BLaER1 treated with 17β-estradiol and CSF1 and Interleukin-3, amounts not matched to agents 10 nM and 100 nM (cell line): ENCODE measurements around the gene SPG7.

Source experiments
- H3K27ac ChIP-seq, 11 experiments: shearing (Covaris generic); formaldehyde crosslinking; 2 replicates each; pipeline ENCODE4 v1.8.1; 2022
- H3K27me3 ChIP-seq, 11 experiments: shearing (Covaris generic); formaldehyde crosslinking; 2 replicates each; pipeline ENCODE4 v1.8.1; 2022
- H3K36me3 ChIP-seq, 11 experiments: shearing (Covaris generic); formaldehyde crosslinking; 2 replicates each; pipeline ENCODE4 v1.8.1; 2022
- H3K4me1 ChIP-seq, 10 experiments: shearing (Covaris generic); formaldehyde crosslinking; 2 replicates each; pipeline ENCODE4 v1.8.1; 2022
- H3K4me2 ChIP-seq, 11 experiments: shearing (Covaris generic); formaldehyde crosslinking; 2 replicates each; pipeline ENCODE4 v1.8.1; 2022
- H3K4me3 ChIP-seq, 10 experiments: shearing (Covaris generic); formaldehyde crosslinking; 2 replicates each; pipeline ENCODE4 v1.8.1; 2022
- H3K9ac ChIP-seq, 11 experiments: shearing (Covaris generic); formaldehyde crosslinking; 2 replicates each; pipeline ENCODE4 v1.8.1; 2022
- H3K9me3 ChIP-seq, 11 experiments: shearing (Covaris generic); formaldehyde crosslinking; replicated peaks in 1 of 11; 2 replicates each; pipeline ENCODE4 v1.8.1; 2022
- H4K20me1 ChIP-seq, 11 experiments: shearing (Covaris generic); formaldehyde crosslinking; 2 replicates each; pipeline ENCODE4 v1.8.1; 2022
- Cebpa-rat ChIP-seq, 11 experiments: shearing (Covaris generic); IDR thresholded peaks; 2 replicates each; pipeline ENCODE4 v1.8.1; 2022

SPG7 gene

DNA sequence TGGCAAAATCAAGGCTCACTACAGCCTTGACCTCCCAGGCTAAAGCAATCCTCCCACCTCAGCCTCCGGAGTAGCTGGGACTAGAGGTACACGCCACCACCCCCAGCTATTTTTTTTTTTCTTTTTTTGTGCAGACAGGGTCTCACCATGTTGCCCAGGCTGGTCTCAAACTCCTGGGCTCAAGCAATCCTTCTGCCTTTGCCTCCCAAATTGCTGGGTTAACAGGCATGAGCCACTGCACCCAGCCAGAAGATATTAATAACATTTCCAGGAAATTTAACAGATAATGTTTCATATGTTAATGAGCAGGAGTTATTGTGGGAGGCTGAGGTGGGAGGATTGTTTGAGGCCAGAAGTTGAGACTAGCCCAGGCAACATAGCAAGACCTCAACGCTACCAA, 8.4 kb upstream of the SPG7 start:
- H3K27ac ChIP-seq = no peak overlapping the region
- H3K9me3 ChIP-seq = no peaks in the 10 kb centered on the region
- no peak for TF ChIP-seq Cebpa-rat (IDR thresholded peaks at IDR 0.05)
- H3K4me2 ChIP-seq = no peak overlapping the region
- peaks cover 4 to 21% (median 6%) of the 10 kb centered on the region in 11 experiments; a peak in 12 of 22 replicates for H3K36me3 ChIP-seq
- peak overlapping the region in 1 of 11 experiments; percentile 9; a peak in 1 of 22 replicates for H3K9ac ChIP-seq
- peaks cover 4 to 12% (median 7%) of the 10 kb centered on the region in 11 experiments; a peak in 12 of 22 replicates for H4K20me1 ChIP-seq
- H3K4me3 ChIP-seq = no peak overlapping the region
- peaks cover 4 to 22% (median 12%) of the 10 kb centered on the region in 10 experiments for H3K4me1 ChIP-seq
- H3K27me3 ChIP-seq = no peaks in the 10 kb centered on the region

DNA sequence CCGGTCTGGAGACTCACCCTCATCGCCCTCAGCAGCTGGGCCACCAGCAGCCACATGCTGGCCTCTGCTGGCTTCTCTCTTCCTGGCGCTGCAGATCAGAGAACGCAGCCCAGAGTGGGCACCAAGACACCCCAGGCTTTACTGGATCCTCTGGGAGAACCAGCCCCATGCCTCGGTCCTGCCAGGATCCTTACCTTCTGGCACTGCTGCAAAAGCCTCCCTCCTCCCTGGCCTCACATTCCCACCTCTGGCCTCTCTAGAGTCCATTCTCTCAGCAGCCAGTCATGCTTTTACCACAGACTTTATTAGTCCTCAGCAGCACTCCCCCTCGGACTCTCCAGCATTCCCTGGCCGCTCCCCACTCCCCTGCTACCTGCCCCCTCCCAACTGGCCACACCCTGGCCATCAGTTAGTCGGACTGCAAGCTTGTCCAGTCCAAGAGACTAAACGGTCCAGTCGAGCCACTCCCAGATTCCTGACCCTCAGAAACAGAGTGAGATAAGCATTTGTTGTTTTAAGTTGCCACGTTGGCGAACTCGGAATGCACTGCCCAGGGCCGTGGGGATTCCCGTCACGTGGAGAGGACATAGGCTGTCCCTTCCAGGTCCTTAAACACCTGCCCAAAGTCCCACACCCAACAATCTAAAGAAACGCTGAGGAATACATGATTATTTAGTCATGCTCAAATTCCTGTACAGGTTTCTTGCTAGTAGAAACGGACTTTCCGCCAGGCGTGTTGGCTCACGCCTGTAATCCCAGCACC, 5.9 kb upstream of the SPG7 start:
- Histone ChIP-seq H3K4me2 (no peak overlapping the region), H3K4me1 (peaks cover 24 to 32% (median 28%) of the 10 kb centered on the region in 10 experiments), H3K9ac (0 out of 22 replicates have a peak overlapping the region, but pooled peaks of 2 of the 11 experiments have one; percentile 6 to 13), H3K27ac (no peak overlapping the region), H4K20me1 (peaks cover 0 to 5% (median 0%) of the 10 kb centered on the region in 11 experiments; a peak in 2 of 22 replicates), H3K27me3 (no peaks in the 10 kb centered on the region), H3K4me3 (no peak overlapping the region), H3K9me3 (no peaks in the 10 kb centered on the region), H3K36me3 (peaks cover 4 to 21% (median 6%) of the 10 kb centered on the region in 11 experiments; a peak in 12 of 22 replicates)
- TF ChIP-seq Cebpa-rat (IDR thresholded peaks at IDR 0.05) = no peak

- Histone ChIP-seq H3K9me3 (no peaks in the 10 kb centered on the region), H3K27me3 (no peaks in the 10 kb centered on the region), H3K4me1 (peaks cover 30 to 40% (median 35%) of the 10 kb centered on the region in 10 experiments), H4K20me1 (peaks cover 0 to 12% (median 7%) of the 10 kb centered on the region in 11 experiments; a peak in 16 of 22 replicates), H3K4me2 (no peak overlapping the region), H3K36me3 (peaks cover 0 to 13% (median under 1%) of the 10 kb centered on the region in 11 experiments; a peak in 6 of 22 replicates), H3K9ac (0 out of 22 replicates have a peak overlapping the region, but pooled peaks of 2 of the 11 experiments have one; percentile 66 to 95), H3K27ac (peak overlapping the region in 3 of 11 experiments; percentile 1 to 96 (median 94); a peak in 2 of 22 replicates), H3K4me3 (no peak overlapping the region)
- no peak for TF ChIP-seq Cebpa-rat (IDR thresholded peaks at IDR 0.05)
These were observed 4.1 kb upstream of the SPG7 start for GRCh38 chr16:89504091-89504490.

GRCh38 chr16:89505204-89506112, 2.7 kb upstream of the SPG7 start:
- H3K4me1 ChIP-seq = peaks cover 40 to 52% (median 48%) of the 10 kb centered on the region in 10 experiments
- peaks cover 0 to 24% (median 18%) of the 10 kb centered on the region in 11 experiments; a peak in 18 of 22 replicates for H4K20me1 ChIP-seq
- H3K27ac ChIP-seq = peak overlapping the region; percentile 70 to 97 (median 94); a peak in 21 of 22 replicates
- peak overlapping the region; percentile 26 to 56 (median 48) for H3K4me3 ChIP-seq
- peak overlapping the region; percentile 88 to 100 (median 97) for H3K4me2 ChIP-seq
- no peak for TF ChIP-seq Cebpa-rat (IDR thresholded peaks at IDR 0.05)
- H3K36me3 ChIP-seq = peaks cover 2 to 5% (median 3%) of the 10 kb centered on the region in 11 experiments
- no peaks in the 10 kb centered on the region for H3K27me3 ChIP-seq
- H3K9me3 ChIP-seq = no peaks in the 10 kb centered on the region
- H3K9ac ChIP-seq = peak overlapping the region; percentile 51 to 95 (median 72)

- peaks cover 0 to 29% (median 21%) of the 10 kb centered on the region in 11 experiments; a peak in 18 of 22 replicates for H4K20me1 ChIP-seq
- H3K9ac ChIP-seq = peak overlapping the region; percentile 45 to 95 (median 72)
- H3K4me3 ChIP-seq = peak overlapping the region; percentile 26 to 56 (median 48)
- H3K27me3 ChIP-seq = no peaks in the 10 kb centered on the region
- no peak for TF ChIP-seq Cebpa-rat (IDR thresholded peaks at IDR 0.05)
- peaks cover 42 to 58% (median 55%) of the 10 kb centered on the region in 10 experiments for H3K4me1 ChIP-seq
- peaks cover 8 to 11% (median 9%) of the 10 kb centered on the region in 11 experiments for H3K36me3 ChIP-seq
- H3K9me3 ChIP-seq = no peaks in the 10 kb centered on the region
- peak overlapping the region; percentile 51 to 97 (median 94); a peak in 21 of 22 replicates for H3K27ac ChIP-seq
- H3K4me2 ChIP-seq = peak overlapping the region; percentile 88 to 100 (median 97)
These were observed 2.1 kb upstream of the SPG7 start for GRCh38 chr16:89506113-89506504.

- Histone ChIP-seq H3K27ac (peak overlapping the region; percentile 84 to 97 (median 94)), H3K36me3 (peaks cover 15 to 18% (median 16%) of the 10 kb centered on the region in 11 experiments), H3K9me3 (no peaks in the 10 kb centered on the region), H3K4me1 (peaks cover 49 to 63% (median 60%) of the 10 kb centered on the region in 10 experiments), H3K4me2 (peak overlapping the region; percentile 88 to 100 (median 97)), H4K20me1 (peaks cover 0 to 35% (median 23%) of the 10 kb centered on the region in 11 experiments; a peak in 18 of 22 replicates), H3K4me3 (peak overlapping the region; percentile 85 to 98 (median 93)), H3K27me3 (no peaks in the 10 kb centered on the region), H3K9ac (peak overlapping the region; percentile 86 to 97 (median 95))
- TF ChIP-seq Cebpa-rat (IDR thresholded peaks at IDR 0.05) = no peak
These were observed 1.4 kb upstream of the SPG7 start for GRCh38 chr16:89506791-89507191.

DNA sequence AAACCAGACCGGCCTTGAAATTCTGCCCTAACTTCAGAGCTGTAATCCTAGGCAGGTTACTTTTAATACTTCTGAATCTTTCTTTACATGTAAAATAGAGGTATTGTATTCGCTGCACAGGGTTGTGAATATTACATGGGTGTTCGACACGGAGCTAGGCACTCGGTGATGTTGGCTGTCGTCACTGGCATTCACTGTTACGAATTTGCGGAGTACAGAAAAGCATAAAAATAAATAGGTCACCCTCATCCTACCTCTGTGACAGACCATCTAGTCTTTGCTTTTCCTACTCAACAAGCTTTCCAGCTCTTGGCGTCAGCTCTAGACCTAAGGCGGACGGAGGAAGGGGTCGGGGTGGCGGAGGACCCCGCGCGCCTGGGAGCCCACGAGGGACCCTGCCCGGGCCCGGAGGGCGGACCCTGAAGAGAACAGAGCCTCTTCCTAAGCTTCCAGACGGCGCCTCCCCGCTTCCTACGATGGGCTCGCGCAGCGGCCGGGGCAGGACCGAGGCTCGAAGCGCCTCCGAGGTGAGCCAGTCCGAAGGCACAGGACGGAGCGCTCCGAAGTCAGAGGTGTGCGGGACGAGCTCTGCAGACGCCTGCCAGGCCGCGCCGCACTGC, 879 bp upstream of the SPG7 start:
- Histone ChIP-seq H3K9ac (peak overlapping the region; percentile 86 to 97 (median 95)), H3K27ac (peak overlapping the region; percentile 84 to 97 (median 94)), H3K4me1 (peaks cover 50 to 63% (median 60%) of the 10 kb centered on the region in 10 experiments), H3K4me3 (peak overlapping the region; percentile 85 to 98 (median 93)), H3K9me3 (no peaks in the 10 kb centered on the region), H3K27me3 (no peaks in the 10 kb centered on the region), H3K4me2 (peak overlapping the region; percentile 88 to 100 (median 97)), H4K20me1 (peaks cover 0 to 40% (median 23%) of the 10 kb centered on the region in 11 experiments; a peak in 18 of 22 replicates), H3K36me3 (peaks cover 20 to 23% (median 21%) of the 10 kb centered on the region in 11 experiments)
- no peak for TF ChIP-seq Cebpa-rat (IDR thresholded peaks at IDR 0.05)

DNA sequence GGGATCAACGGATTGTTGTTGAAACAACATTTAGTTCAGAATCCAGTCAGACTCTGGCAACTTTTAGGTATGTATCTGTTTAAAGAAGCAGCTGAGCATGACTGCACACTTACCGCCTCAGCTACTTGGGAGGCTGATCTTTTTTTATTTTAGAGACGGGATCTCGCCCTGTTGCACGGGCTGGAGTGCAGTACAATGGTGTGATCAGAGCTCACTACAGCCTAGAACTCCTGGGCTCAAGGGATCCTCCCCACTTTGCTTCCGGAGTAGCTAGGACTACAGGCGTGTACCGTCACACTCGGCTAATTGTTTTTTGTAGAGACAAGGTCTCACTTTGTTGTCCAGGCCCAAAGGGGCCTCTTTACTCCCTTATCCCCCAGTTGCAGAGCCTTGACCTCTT, 2.3 kb downstream of the SPG7 start:
- Histone ChIP-seq H3K36me3 (peaks cover 51 to 55% (median 53%) of the 10 kb centered on the region in 11 experiments), H3K9ac (peak overlapping the region in 10 of 11 experiments; percentile 9 to 97 (median 55); a peak in 16 of 22 replicates), H3K4me2 (peak overlapping the region in 10 of 11 experiments; percentile 2 to 100 (median 92); a peak in 10 of 22 replicates), H3K27me3 (no peaks in the 10 kb centered on the region), H3K4me1 (peaks cover 43 to 52% (median 49%) of the 10 kb centered on the region in 10 experiments), H3K4me3 (no peak overlapping the region), H3K9me3 (no peaks in the 10 kb centered on the region), H4K20me1 (peaks cover 0 to 53% (median 23%) of the 10 kb centered on the region in 11 experiments; a peak in 18 of 22 replicates), H3K27ac (no peak overlapping the region; a peak in 1 of 22 replicates)
- no peak for TF ChIP-seq Cebpa-rat (IDR thresholded peaks at IDR 0.05)
